ENCODE results near the gene IPCEF1. TPM values are rescaled to one million over a fixed set of nuclear protein-coding genes. Genes with fewer than 3 reads are reported as not detected.

The IPCEF1 gene
- total and polyA plus RNA-seq, 4 donors, result 0.46 to 2.8 (median 1.3) TPM

DNA sequence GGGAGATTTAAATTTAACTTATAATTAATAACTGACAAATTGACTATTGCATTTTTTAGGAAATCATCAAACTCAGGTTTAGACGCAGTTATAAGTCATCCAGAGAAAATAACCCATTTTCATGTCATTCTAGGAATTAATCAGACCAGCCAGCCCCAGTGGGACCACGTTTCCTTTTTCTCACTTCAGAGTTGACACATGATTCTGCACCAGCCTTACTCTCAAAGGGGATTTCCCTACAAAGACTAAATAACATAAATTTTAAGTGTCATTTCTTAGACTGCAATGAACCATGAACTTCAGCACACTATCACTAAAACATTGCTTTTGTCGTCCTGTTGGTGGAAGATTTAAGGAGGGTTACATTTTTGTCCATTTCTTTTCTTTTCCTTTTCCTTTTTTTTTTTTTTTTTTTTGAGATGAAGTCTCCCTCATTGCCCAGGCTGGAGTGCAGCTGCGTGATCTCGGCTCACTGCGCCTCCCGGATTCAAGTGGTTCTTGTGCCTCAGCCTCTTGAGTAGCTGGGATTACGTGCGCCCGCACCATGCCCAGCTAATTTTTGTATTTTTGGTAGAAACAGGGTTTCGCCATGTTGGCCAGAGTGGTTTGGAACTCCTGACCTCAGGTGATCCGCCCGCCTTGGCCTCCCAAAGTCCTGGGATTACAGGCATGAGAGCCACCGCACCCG, 3.6 kb downstream of the IPCEF1 start:
- Histone ChIP-seq H3K36me3 (ENCODE audit: control insufficient read depth in 4 of 4, insufficient read depth in 3 of 4, low read depth in 1 of 4, low read length in 3 of 4) (no peaks in the 10 kb centered on the region), H3K27me3 (ENCODE audit: control insufficient read depth in 4 of 4, insufficient read depth in 4 of 4, low read length in 3 of 4) (no peaks in the 10 kb centered on the region), H3K27ac (ENCODE audit: low read depth in 1 of 2, low read length in 2 of 2) (no peak overlapping the region), H3K9ac (ENCODE audit: low read depth in 1 of 2, low read length in 2 of 2) (no peak overlapping the region), H3K4me1 (ENCODE audit: control insufficient read depth in 4 of 4, insufficient read depth in 4 of 4, low read length in 3 of 4) (no peaks in the 10 kb centered on the region), H3K9me3 (ENCODE audit: control insufficient read depth in 4 of 4, low read length in 3 of 4) (no peaks in the 10 kb centered on the region), H3K4me3 (ENCODE audit: low read depth in 1 of 3, low read length in 3 of 3) (no peak overlapping the region)
- 92% methylated on average over 15 of the region's 15 CpGs for WGBS
- no peak for DNase-seq (ENCODE audit: low spot score)
- TF ChIP-seq HNF4G (IDR thresholded peaks at IDR 0.05) (no peak), FOXA1 (IDR thresholded peaks at IDR 0.05) (no peak), RAD21 (IDR thresholded peaks at IDR 0.05) (no peak), SP1 (IDR thresholded peaks at IDR 0.05) (no peak), HNF4A (conservative IDR thresholded peaks at IDR 0.05) (no peak), FOXA2 (IDR thresholded peaks at IDR 0.05) (no peak), JUND (IDR thresholded peaks at IDR 0.05) (no peak), TAF1 (conservative IDR thresholded peaks at IDR 0.05) (no peak), EGR1 (IDR thresholded peaks at IDR 0.05; ENCODE audit: low read depth in 2 of 2) (no peak), GABPA (IDR thresholded peaks at IDR 0.05 in 1 of 2, conservative IDR thresholded peaks at IDR 0.05 in 1 of 2) (no peak), NR2F2 (IDR thresholded peaks at IDR 0.05) (no peak), RXRA (IDR thresholded peaks at IDR 0.05) (no peak), YY1 (IDR thresholded peaks at IDR 0.05) (no peak)
- TF ChIP-seq, protein P1, sequence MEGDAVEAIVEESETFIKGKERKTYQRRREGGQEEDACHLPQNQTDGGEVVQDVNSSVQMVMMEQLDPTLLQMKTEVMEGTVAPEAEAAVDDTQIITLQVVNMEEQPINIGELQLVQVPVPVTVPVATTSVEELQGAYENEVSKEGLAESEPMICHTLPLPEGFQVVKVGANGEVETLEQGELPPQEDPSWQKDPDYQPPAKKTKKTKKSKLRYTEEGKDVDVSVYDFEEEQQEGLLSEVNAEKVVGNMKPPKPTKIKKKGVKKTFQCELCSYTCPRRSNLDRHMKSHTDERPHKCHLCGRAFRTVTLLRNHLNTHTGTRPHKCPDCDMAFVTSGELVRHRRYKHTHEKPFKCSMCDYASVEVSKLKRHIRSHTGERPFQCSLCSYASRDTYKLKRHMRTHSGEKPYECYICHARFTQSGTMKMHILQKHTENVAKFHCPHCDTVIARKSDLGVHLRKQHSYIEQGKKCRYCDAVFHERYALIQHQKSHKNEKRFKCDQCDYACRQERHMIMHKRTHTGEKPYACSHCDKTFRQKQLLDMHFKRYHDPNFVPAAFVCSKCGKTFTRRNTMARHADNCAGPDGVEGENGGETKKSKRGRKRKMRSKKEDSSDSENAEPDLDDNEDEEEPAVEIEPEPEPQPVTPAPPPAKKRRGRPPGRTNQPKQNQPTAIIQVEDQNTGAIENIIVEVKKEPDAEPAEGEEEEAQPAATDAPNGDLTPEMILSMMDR (IDR thresholded peaks at IDR 0.05; ENCODE audit: low read depth, low read length, missing input control), result no peak
- TF ChIP-seq, protein P2, sequence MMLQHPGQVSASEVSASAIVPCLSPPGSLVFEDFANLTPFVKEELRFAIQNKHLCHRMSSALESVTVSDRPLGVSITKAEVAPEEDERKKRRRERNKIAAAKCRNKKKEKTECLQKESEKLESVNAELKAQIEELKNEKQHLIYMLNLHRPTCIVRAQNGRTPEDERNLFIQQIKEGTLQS (IDR thresholded peaks at IDR 0.05), result no peak
- TF ChIP-seq, protein P3, sequence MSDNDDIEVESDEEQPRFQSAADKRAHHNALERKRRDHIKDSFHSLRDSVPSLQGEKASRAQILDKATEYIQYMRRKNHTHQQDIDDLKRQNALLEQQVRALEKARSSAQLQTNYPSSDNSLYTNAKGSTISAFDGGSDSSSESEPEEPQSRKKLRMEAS (IDR thresholded peaks at IDR 0.05), result no peak
- TF ChIP-seq, protein P4, sequence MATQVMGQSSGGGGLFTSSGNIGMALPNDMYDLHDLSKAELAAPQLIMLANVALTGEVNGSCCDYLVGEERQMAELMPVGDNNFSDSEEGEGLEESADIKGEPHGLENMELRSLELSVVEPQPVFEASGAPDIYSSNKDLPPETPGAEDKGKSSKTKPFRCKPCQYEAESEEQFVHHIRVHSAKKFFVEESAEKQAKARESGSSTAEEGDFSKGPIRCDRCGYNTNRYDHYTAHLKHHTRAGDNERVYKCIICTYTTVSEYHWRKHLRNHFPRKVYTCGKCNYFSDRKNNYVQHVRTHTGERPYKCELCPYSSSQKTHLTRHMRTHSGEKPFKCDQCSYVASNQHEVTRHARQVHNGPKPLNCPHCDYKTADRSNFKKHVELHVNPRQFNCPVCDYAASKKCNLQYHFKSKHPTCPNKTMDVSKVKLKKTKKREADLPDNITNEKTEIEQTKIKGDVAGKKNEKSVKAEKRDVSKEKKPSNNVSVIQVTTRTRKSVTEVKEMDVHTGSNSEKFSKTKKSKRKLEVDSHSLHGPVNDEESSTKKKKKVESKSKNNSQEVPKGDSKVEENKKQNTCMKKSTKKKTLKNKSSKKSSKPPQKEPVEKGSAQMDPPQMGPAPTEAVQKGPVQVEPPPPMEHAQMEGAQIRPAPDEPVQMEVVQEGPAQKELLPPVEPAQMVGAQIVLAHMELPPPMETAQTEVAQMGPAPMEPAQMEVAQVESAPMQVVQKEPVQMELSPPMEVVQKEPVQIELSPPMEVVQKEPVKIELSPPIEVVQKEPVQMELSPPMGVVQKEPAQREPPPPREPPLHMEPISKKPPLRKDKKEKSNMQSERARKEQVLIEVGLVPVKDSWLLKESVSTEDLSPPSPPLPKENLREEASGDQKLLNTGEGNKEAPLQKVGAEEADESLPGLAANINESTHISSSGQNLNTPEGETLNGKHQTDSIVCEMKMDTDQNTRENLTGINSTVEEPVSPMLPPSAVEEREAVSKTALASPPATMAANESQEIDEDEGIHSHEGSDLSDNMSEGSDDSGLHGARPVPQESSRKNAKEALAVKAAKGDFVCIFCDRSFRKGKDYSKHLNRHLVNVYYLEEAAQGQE (IDR thresholded peaks at IDR 0.05), result no peak
- TF ChIP-seq, protein P5, sequence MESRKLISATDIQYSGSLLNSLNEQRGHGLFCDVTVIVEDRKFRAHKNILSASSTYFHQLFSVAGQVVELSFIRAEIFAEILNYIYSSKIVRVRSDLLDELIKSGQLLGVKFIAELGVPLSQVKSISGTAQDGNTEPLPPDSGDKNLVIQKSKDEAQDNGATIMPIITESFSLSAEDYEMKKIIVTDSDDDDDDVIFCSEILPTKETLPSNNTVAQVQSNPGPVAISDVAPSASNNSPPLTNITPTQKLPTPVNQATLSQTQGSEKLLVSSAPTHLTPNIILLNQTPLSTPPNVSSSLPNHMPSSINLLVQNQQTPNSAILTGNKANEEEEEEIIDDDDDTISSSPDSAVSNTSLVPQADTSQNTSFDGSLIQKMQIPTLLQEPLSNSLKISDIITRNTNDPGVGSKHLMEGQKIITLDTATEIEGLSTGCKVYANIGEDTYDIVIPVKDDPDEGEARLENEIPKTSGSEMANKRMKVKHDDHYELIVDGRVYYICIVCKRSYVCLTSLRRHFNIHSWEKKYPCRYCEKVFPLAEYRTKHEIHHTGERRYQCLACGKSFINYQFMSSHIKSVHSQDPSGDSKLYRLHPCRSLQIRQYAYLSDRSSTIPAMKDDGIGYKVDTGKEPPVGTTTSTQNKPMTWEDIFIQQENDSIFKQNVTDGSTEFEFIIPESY (IDR thresholded peaks at IDR 0.05), result no peak

All from liver (tissue), 9 donors.